ENCODE results near the gene TMEM184C.

Gene TMEM184C

GRCh38 chr4:147714575-147715401 is 97.6 kb downstream of the TMEM184C start:
- Mint-ChIP-seq H3K36me3 (no peaks in the 10 kb centered on the region), H3K4me1 (no peaks in the 10 kb centered on the region), H3K27me3 (peaks cover 27% of the 10 kb centered on the region), H3K27ac (no peak overlapping the region), H3K9me3 (no peaks in the 10 kb centered on the region), H3K4me3 (no peak overlapping the region)
- ATAC-seq = no peak

- no peak for ATAC-seq
- H3K4me1 Mint-ChIP-seq = no peaks in the 10 kb centered on the region
- H3K4me3 Mint-ChIP-seq = no peak overlapping the region
Measured at GRCh38 chr4:147717878-147718277, 100.7 kb downstream of the TMEM184C start.

More at GRCh38 chr4:147717878-147718277, 100.7 kb downstream of the TMEM184C start:
- Mint-ChIP-seq H3K27ac (no peak overlapping the region), H3K9me3 (no peaks in the 10 kb centered on the region), H3K27me3 (peaks cover 27% of the 10 kb centered on the region), H3K36me3 (no peaks in the 10 kb centered on the region)

All from stimulated activated memory B cell treated with anti-CD40 and anti-IgM and Interleukin-4, amounts not matched to agents 10 μg/mL and 1 μg/mL and 100 μg/mL, for 72 hours (primary cell).